Measurements from ENCODE around the gene ARHGAP6. TPM values are rescaled to one million over a fixed set of nuclear protein-coding genes. Genes with fewer than 3 reads are reported as not detected.

Gene ARHGAP6
- total and polyA plus RNA-seq, 7 donors = 1.8 to 20.6 (median 6.4) TPM

DNA sequence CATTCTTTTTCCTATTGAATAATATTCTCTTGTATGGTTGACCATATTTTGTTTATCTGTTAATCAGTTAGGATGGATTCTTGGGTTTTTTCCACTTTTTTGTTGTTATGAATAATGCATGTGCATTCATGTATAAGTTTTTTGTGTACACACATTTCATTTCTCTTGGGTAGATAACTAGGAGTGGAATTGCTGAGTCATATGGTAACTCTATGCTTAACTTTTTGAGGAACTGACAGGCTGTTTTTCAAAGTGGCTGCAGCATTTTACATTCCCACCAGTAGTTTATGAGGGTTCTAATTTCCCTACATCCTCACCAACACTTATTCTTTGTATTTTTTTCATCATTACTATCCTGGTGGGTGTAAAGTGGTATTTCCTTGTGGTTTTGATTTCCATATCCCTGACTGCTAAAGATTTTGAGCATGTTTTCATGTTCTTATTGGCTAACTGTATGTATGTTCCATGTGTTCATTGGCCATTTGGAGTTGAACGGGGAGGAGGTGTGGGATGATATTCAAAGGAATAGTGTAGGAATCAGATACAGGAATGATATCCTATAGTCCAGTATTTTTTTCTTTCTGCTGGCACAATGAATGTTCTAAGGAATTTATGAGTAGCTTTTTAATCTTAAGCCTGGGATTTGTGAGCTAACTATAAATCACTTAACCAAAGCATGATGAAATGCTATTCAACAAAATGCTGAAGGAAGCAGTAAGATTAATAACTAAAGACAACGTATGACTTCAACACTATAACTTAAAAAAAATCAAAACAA is 258.2 kb downstream of the ARHGAP6 start:
- ATAC-seq = no peak
- intact Hi-C loops (cut with DNase I) = no loop called here
- whole genome bisulfite sequencing, 3 donors = 56 to 65% (median 60%) methylated on average over 2 of the region's 2 CpGs
- Histone ChIP-seq H3K36me3 (ENCODE audit: insufficient read depth in 1 of 2, low read depth in 1 of 2) (no peaks in the 10 kb centered on the region), H3K27me3 (ENCODE audit: insufficient read depth in 3 of 3, low read length in 2 of 3) (no peaks in the 10 kb centered on the region), H3K27ac (no peak overlapping the region), H3K9me3 (no peaks in the 10 kb centered on the region), H3K4me3 (no peak overlapping the region), H3K4me1 (no peaks in the 10 kb centered on the region)
- TF ChIP-seq, protein P1, sequence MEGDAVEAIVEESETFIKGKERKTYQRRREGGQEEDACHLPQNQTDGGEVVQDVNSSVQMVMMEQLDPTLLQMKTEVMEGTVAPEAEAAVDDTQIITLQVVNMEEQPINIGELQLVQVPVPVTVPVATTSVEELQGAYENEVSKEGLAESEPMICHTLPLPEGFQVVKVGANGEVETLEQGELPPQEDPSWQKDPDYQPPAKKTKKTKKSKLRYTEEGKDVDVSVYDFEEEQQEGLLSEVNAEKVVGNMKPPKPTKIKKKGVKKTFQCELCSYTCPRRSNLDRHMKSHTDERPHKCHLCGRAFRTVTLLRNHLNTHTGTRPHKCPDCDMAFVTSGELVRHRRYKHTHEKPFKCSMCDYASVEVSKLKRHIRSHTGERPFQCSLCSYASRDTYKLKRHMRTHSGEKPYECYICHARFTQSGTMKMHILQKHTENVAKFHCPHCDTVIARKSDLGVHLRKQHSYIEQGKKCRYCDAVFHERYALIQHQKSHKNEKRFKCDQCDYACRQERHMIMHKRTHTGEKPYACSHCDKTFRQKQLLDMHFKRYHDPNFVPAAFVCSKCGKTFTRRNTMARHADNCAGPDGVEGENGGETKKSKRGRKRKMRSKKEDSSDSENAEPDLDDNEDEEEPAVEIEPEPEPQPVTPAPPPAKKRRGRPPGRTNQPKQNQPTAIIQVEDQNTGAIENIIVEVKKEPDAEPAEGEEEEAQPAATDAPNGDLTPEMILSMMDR (IDR thresholded peaks at IDR 0.05) = no peak
- no peak for DNase-seq

DNA sequence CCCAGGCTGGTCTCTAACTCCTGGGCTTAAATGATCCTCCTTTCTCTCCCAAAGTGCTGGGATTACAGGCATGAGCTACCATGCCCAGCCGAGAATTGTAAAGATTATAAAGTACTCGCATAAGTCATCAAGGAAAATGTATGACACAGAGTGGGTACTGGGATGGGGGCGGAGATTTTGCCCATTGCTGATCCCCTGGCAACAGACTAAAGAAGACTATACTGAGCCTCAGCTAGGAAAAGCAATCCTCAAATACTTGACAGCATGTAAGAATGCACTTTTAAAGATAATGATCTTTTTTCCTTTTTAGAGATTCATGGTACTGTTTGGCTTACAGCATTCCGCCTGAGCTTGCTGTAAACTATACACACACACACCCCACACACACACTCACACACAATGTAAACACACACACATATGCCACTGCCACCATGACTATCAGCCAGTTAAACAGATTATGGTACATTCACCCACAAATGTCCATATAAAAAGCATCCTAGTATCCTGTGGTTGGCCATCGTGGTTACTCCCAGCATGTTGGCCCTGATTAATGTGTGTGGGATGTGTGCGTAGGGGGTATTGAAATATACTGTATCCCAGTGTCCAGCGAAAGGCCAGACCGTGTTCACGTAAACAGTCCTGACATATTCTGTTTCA is 259.5 kb downstream of the ARHGAP6 start:
- Histone ChIP-seq H3K27me3 (ENCODE audit: insufficient read depth in 3 of 3, low read length in 2 of 3) (no peaks in the 10 kb centered on the region), H3K36me3 (ENCODE audit: insufficient read depth in 1 of 2, low read depth in 1 of 2) (no peaks in the 10 kb centered on the region), H3K9me3 (no peaks in the 10 kb centered on the region), H3K27ac (no peak overlapping the region), H3K4me1 (no peaks in the 10 kb centered on the region), H3K4me3 (no peak overlapping the region)
- intact Hi-C loops (cut with DNase I) = no loop called here
- TF ChIP-seq, protein P1 (IDR thresholded peaks at IDR 0.05) = no peak
- ATAC-seq (no peak), DNase-seq (no peak)
- 80 to 91% (median 84%) methylated on average over 9 of the region's 9 CpGs for WGBS, 3 donors

DNA sequence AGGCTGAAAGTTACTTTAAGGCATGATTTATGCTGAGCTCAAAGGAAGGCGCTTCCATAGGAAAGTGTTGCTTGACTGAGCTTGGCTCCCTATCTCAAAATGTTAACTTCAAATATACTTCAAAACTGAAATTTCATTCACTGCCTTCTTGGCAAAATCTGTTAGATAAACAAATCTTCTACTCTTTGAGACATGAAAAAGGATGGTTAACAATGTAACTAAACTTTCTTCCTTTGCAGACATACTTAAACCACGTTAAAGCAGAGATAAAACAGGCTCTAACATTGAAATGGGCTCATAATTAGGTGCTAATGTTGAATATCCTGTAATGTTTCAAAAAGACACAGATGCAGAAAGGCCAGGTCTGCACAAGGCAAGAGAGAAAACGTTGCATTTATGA is 262.1 kb downstream of the ARHGAP6 start:
- no peak for ATAC-seq
- H3K4me1 ChIP-seq = no peaks in the 10 kb centered on the region
- H3K27ac ChIP-seq = no peak overlapping the region
- H3K27me3 ChIP-seq (ENCODE audit: insufficient read depth in 3 of 3, low read length in 2 of 3) = no peaks in the 10 kb centered on the region
- TF ChIP-seq, protein P1 (IDR thresholded peaks at IDR 0.05) = no peak
- no peaks in the 10 kb centered on the region for H3K9me3 ChIP-seq
- no peak for DNase-seq
- H3K36me3 ChIP-seq (ENCODE audit: insufficient read depth in 1 of 2, low read depth in 1 of 2) = no peaks in the 10 kb centered on the region
- H3K4me3 ChIP-seq = no peak overlapping the region
- 50 to 74% (median 71%) methylated on average over 3 of the region's 3 CpGs for WGBS, 3 donors
- intact Hi-C loops (cut with DNase I) = no loop called here

DNA sequence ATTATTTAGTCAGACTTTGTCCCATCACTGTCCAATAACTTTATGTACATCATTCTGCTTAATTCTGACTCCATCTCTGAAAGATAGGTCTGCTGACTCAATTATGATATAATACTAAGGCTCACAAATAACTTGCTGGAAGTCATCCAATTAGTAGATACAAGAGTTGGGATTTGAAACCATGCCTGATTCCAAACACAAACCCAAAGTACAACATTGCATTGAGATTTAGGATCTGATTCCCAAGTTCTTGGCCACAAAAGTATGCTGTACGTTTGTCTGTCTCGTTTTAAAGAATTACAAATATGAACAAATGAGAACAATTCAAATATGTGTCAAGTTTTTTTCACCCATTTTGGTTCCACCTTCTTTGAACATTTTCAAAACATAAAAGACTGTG is 263.8 kb downstream of the ARHGAP6 start:
- DNase-seq (no peak), ATAC-seq (no peak)
- Histone ChIP-seq H3K4me3 (no peak overlapping the region), H3K4me1 (no peaks in the 10 kb centered on the region), H3K27ac (no peak overlapping the region), H3K27me3 (ENCODE audit: insufficient read depth in 3 of 3, low read length in 2 of 3) (no peaks in the 10 kb centered on the region), H3K36me3 (ENCODE audit: insufficient read depth in 1 of 2, low read depth in 1 of 2) (no peaks in the 10 kb centered on the region), H3K9me3 (no peaks in the 10 kb centered on the region)
- TF ChIP-seq, protein P1 (IDR thresholded peaks at IDR 0.05) = no peak
- intact Hi-C loops (cut with DNase I) = no loop called here
- 39 to 69% (median 45%) methylated on average over 2 of the region's 2 CpGs for WGBS, 3 donors
